HG02973 (cell line): ENCODE results near the gene MAMDC4.
A peak's percentile ranks its signal among the peaks of the same experiment; 100 is the strongest.

ENCODE experiments used
- ATAC-seq: cut with Tn5 transposase; IDR thresholded peaks from one replicate; pipeline ENCODE4 v1.9.1; 2021; ENCODE audit warnings: moderate library complexity; ENCODE audit not compliant: unreplicated experiment

Gene MAMDC4

DNA sequence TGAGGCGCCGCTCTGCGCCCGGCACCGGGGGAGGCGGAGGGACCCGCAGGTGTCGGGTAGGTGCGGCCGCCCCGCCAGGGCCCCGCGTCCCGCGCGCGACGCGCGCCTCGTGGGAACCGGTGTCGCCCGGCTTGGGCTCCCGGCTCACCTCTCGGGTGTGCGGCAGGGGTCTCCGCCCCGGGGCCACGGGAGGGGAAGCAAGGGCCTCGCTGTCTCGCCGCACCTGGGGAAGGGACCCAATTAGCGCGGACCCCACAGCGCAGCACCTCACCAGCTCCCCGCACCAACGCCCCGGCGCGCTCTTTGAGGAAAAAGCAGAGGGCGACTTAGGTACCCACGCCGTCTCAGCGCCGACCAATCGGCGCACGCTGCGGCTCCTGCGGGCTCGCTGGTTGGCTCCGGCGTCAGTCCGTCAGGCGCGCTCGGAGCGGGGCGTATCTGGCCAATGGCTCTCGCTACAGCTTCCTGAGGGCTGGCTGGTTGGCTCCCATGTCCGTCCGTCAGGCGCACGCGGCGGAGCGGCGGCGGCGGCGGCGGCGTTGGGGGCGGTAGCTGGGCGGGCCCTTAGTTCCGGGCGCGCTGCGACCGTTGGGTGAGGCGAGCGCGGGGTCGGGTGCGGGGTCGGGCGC lies 33.9 kb downstream of the MAMDC4 start, which contains the start of gene TRAF2:
Gene TRAF2, plus strand, starts transcription at position 567 of the 629 bp plus-strand sequence. CDS start 12,225 bp downstream, outside the sequence.
- ATAC-seq, result peak; percentile 78

DNA sequence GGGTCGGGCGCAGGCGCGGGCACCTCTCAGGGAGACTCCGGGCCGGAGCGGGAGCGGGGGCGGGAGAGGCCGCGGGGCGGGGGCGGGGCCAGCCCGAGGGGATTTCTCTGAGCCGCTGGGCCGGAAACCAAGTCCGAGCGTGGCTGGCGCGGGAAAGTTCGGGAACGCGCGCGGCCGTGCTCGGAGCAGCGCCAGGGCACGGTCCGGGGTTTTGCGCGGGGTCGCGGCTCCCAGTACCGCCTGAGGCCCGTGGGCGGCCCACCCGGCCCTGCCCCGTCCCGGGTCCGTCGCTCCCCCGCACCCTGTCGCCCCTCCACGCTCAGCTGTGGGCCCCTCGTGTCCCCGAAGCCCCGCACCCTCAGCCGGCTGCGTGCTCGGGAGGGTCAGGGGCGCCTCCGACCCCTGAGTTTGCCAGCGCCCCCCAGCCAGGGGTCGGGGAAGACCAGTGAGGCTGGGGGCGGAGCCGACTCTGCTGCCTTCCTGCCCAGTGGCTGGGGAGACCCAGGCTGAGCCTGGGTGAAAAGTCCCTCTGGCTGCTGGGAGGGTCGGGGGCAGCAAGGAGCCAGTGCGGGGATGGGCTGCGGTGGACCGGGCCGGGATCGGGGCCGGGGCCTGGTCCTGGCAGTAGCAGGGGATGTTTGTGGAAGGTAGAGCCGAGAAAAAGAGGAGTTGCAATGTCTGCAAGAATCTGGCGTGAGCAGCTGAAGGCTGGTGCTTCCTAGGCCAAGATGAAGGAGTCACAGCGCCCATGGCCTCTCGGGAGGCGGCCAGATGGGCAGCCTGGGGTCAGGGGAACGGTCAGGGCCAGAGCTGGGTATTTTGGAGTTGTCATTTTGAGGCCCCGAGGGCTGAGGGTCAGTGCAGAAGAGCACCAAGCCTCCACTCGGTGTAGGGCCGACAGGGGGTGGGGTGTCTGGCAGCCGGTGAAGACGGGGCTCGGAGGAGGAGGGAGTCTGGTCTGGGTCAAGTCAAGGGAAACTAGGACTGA lies 34.8 kb downstream of the MAMDC4 start:
- peak; percentile 22 for ATAC-seq

DNA sequence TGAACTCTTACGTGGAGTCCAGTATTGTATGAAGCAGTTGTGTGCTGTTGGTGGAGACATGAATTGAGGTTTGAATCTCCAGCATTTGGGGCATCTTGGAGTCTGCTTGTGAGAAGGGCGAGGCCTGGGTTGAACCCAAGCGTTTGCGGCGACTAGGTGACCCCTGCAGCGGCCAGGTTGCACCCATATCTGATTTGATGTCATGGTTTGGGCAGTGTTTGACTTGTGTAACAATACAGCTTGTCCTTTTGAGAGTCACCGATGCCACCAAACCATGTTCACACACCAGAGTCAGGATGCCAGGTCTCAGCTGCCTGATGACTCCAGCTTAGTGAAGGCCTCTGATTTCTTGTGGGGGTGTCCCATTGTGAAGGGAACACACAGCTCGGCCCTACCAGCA lies 36.3 kb downstream of the MAMDC4 start:
- ATAC-seq, result no peak

DNA sequence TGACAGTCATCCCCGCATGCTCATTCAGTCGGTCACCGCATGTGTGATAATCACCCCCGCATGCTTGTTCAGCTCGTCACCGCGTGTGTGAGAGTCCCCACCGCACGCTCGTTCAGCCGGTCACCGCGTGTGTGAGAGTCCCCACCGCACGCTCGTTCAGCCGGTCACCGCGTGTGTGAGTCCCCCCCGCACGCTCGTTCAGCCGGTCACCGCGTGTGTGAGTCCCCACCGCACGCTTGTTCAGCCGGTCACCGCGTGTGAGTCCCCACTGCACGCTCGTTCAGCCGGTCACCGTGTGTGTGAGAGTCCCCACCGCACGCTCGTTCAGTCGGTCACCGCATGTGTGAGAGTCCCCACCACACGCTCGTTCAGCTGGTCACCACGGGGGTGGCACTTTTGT lies 37.7 kb downstream of the MAMDC4 start:
- no peak for ATAC-seq

DNA sequence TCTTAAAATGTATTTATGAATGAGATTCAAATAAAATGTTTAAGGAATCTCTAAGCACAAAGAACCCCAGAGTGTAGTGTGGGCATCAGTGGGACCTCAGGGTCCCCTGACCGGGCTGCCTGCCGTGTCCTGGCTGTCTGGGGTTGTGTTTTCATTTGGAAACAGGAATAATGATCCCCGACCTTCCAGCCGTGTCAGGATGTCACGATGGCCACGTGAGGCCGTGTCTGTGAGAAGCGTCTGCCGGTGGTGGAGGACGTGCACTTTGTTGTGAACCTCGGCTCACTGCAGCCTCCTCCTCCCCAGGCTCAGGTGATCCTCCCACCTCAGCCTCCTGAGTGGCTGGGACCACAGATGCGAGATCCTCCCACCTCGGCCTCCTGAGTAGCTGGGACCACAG lies 38.5 kb downstream of the MAMDC4 start:
- ATAC-seq, result no peak

DNA sequence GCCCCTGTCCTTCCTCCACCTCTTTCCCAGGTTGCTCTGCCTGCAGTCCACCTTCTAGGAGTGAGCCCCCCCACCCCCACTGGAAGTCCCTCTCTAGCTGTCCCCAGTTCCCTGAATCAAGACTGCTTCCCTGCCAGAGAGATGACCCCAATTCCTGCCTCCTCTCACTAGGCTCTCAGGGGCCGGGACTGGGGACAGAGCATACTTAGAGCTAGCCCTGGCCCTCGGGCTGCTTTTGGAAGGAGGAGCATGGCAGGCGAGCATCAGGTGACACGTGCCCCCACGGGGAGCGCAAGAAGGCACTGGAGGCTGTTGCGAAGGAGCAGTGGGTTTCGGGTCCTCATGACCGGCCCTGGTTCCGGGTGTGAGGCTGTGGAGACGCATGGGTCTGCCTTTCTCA lies 43.9 kb downstream of the MAMDC4 start:
- ATAC-seq, result no peak

DNA sequence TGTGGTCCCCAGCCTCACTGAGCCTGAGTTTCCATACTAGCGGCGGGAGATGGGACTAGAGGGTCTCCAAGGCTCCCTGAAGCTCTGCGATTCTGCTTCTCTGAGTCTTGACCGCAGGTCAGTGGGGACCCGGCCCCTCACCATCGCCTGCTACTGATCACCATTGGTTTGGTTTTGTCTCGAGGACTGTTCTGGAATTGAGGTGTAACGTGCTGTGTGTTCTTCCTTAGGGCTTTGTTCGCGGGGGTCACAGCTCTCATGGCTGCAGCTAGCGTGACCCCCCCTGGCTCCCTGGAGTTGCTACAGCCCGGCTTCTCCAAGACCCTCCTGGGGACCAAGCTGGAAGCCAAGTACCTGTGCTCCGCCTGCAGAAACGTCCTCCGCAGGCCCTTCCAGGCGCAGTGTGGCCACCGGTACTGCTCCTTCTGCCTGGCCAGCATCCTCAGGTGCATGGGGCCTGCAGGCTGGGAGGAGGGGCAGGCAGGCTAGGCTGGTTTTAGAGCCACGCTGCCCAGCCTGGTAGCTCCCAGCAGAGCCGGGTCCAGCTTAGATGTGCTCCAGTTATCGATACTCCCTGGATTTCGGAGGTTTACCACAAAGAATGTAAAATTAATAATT lies 46.4 kb downstream of the MAMDC4 start:
- ATAC-seq, result no peak

DNA sequence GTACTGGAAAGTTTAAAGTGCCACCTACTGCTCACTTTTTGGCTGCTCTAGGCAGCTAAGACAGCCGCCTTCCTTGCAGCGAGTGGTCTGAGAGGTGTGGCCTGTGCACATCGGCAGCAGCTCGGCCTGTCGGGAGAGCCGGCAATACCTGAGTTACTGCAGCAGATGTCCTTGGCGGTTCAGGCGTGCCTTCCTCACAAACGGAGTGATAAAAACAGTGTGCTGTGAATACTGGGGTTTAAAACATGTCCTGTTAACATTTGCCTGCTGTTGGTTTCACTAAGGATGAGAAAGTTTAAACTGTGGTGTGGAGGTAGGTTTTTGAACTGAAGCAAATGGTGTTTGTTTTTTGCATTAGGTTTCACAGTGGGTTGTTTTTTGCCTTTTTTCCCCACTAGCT lies 47.0 kb downstream of the MAMDC4 start:
- no peak for ATAC-seq

DNA sequence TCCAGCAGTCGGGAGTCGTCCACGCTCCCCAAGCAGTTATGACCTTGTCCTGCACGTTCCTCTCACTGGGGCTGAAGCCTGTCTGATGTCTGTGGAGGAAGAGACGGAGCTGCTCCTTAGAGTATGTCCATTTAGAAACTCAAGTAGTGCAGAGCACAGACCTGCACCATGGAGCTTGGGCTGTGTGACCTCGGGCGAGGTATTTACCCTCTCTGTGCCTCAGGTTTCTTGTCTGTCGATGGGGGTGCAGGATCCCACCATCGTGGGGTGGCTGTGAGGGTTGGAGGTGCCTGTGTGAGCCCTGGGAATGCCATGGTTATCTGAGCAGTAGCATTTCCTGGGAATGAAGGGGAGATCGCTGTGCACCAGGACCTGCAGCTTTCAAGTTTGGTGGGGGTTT lies 48.4 kb downstream of the MAMDC4 start:
- ATAC-seq, result no peak

DNA sequence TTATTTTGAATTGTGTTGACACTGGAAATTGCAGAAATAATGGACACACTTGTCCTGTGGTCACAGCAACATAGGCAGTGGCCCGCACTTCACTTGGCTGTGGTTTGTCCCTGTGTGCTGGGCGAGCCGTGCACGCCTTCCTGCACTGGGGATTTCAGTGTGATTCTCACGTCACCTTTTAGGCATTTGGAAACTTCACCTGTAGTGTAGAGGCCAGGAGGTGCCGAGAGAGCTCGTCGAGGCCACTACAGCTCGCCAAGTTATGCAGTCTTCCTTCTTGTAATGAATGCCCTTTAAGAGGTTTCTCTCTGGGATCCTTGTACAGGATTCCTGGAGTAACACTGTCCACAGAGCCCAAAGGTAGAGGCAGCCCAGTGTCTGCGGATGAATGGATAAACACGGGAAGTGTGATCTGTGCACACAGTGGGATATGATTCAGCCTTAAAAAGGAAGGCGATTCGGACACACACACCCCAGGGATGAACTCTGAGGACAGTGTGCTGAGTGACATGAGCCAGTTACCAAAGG lies 48.9 kb downstream of the MAMDC4 start:
- ATAC-seq, result no peak

DNA sequence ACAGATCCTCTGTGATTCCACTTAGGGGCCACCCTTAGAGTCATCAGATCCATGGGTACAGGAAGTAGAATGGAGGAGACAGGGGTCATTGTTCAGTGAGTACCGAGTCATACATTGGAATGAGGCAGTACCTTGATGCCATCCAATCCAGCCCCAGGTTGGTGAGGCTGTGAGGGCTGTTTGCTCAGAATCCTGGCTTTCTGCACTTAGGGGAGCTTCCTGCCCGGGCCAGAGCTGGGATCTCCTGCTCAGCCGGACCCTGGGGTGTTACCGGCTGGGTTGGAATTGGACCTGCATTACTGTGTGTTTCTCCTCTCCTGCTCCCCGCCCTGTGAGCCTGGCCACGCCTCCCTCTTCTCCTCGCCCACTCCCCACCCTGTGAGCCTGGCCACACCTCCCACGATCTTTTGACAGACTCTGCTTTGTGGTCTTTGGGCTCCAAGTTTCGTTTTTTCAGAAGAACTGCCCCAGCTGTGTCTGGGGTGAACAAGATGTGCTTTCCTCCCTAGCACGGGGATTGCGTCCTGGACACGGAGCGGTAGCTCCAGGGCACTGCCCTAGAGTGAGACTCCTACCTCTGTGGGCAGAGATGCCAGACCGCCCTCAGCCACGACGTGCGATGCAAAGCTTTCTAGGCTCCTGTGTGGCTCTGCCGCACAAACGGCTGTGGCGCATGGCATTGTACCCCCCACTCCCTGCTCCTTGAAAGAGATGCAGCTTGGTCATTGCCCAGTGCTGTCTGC lies 49.5 kb downstream of the MAMDC4 start:
- ATAC-seq, result peak; percentile 41

DNA sequence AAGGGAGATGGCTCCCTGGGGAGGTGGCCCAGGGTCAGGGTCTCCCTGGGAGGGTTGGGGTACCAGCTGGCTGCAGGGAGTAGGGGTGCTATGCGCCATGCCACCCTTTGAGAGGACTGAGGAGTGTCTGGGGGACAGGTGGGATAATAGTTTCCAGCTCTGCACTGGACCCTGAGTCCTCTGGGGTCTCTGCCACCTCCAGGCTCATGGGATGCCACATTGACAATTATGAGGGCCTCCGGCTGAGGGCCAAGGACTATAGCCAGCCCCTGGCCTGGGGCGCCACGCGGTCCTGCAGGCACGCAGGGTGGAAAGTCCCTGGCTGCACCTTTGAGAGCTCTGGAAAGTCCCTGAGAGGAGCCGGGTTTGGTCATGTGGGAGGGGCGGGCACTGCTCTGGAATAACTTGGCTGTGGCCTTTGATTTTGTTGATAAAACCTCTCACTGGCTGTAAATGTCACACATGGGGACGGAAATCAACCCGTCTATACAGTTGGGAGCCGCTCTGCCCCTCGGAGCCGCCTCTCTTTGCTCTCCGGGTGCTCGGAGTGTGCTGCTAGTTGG lies 50.2 kb downstream of the MAMDC4 start:
- ATAC-seq, result peak; percentile 52

DNA sequence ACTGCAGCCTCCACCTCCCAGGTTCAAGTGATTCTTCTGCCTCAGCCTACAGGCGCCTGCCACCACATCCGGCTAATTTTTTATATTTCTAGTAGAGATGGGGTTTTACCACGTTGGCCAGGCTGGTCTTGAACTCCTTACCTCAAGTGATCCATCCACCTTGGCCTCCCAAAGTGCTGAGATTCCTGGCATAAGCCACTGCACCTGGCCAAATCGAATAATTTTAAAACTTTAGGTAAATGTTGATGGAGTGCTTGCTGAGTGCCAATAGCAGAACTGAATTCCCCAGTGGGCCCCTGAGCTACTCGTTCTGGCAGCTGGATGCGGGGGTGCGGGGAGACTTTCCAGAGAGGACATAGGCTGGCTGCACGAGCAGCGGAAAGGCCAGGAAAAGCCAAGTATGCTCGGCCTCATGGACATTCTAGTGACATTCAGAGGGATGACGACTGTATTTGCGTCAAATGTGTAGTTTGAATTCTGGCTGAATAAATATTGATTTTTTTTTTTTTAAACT lies 51.0 kb downstream of the MAMDC4 start:
- no peak for ATAC-seq

DNA sequence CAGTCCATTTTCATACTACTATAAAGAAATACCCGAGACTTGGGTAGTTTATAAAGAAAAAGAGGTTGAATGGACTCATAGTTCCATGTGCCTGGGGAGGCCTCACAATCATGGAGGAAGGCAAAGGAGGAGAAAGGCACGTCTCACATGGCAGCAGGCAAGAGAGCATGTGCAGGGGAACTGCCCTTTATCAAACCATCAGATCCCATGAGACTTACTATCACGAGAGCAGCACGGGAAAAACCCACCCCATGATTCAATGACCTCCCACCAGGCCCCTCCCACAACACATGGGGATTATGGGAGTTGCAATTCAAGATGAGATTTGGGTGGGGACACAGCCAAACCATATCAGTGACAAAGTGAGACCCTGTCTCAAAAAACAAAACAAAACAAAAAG lies 54.1 kb downstream of the MAMDC4 start:
- no peak for ATAC-seq

DNA sequence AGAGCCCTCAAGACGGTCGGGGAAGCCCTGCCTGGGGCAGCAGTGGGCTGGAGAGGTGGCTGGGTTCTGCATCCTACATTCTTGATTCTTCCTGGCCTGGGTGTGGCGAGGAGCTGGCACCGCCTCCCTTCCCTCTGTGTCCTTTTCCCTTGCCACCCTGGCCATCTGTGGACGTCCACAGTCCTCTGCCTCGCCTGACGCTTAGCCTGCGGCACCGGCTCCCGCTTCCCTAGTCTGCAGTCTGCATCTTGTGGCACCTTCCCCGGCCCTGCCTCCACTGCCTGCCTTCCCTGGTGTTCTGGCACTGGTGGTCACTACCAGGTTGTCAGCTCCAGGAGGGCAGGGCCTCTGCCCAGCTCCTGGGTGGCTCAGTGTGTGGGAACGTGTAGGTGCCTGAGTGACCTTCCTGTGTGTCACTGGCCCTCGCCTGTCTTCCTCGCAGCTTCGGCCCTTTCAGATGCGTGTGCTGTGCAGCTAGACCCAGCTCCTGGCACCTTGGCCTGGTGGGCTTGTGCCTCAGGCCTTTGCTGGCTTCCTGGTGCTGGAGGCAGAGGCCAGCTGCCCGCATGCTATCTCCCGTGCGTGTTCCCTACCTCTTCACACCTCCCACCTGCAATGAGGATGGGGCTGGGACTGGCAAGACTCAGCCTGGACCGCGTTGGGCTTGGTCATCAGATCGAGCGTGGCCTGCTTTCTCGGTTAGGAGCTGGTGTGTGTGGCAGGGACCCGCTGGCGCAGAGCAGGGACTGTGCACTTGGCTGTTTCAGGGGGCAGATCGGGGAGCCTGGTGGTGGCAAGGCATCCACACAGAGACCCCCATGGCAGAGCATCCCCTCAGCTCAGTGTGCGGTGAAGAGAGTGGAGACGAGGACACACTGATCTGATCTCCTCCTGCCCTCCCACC lies 55.1 kb downstream of the MAMDC4 start:
- no peak for ATAC-seq
